ENCODE results near the gene FSTL4.
A peak's percentile ranks its signal among the peaks of the same experiment; 100 is the strongest.

Gene FSTL4

DNA sequence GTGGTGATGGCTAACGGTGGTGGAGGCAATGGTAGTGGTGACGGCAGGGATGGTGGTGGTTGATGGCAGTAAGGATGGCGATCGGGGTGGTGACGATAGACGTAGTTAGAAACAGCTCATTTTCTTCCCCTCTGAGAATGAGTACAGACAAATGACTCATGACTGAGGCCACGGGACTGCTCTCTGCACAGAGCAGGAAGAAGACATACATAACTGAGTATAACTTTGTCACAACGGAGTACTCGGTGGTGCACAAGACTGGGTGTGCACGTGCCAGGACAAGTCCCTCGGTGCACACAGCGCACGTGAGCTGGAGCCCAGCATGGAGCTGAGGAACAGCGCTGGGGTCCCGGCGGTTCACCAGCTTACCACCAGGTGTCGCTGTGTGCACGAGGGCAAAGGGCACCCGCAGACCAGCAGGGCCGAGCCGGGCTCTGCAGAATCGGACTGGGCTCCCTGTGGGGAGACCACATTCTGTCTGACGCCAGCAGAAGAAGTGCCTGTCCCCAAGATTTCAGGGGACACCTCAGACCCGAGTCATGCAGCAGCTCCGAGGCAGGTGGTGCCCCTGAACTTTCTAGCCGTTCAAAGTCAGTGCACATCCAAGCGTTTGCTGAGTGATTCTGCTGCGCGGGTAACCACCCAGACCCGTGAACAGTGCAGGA is 188.6 kb downstream of the FSTL4 start:
- DNase-seq, result no peak

DNA sequence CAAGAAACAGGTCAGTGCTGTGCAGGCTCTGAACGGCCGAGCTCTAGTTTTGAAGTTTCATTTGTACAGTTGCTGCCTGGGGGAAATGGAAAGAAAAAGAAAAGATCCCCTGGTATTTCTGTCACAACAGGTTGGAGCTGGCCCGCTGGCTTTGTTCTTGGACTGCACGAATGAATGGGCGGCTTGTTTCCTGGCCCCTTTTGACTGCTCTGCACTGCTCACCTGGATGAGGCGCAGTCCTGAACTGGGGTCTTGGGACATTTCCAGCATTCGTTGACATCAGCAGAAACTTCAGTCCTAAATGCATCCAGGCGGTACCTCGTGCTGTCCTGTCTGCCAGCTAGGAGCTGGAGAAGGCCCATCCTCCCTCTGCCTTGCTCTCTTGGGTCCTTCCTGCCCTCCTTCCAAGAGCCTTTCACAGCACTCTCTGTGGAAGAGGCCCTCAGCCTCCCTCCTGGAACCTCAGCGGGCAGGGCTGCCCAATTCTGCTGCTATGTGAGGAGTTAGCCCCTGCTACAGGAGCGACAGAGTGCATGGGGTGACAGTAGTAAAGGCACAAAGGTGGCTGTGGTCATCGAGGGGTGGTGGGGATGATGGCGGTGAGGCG is 189.2 kb downstream of the FSTL4 start:
- no peak for DNase-seq

DNA sequence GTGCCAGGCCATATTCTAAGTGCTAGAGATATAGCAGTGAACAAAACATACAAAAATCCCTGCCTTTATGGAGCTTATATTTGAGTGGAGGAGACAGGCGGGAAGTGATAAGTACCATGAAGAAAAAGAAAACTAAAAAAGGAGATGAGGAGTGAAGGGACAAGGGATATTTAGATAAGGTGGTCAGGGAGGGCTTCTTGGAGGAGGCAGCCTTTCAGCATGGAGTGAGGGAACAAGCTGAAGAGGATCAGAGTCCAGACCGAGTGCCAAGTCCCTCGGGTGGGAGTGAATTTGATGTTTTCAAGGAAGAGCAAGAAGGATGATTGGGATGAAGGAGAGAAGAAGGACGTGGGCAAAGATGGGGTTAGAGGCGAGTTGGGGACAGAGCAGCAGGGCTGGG is 190.5 kb downstream of the FSTL4 start:
- no peak for DNase-seq

DNA sequence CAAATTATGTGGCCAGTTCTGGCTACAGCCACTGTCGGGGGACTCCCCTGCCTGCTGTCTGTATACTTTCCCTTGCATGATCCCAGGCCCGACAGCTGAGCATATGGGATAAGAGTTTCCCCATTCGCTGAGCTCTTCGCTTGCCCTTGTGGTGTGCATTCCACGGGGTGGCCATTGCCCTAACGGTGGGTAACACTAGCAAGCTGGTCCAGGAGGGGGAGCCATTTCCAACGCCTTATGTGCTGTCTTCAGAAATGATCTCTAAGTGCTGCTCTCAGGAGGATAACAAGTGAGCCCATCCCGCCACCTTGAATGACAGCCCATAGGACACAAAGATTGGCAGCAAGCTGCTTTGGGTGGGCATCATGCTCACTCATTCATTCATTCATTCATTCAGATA is 190.9 kb downstream of the FSTL4 start:
- no peak for DNase-seq

DNA sequence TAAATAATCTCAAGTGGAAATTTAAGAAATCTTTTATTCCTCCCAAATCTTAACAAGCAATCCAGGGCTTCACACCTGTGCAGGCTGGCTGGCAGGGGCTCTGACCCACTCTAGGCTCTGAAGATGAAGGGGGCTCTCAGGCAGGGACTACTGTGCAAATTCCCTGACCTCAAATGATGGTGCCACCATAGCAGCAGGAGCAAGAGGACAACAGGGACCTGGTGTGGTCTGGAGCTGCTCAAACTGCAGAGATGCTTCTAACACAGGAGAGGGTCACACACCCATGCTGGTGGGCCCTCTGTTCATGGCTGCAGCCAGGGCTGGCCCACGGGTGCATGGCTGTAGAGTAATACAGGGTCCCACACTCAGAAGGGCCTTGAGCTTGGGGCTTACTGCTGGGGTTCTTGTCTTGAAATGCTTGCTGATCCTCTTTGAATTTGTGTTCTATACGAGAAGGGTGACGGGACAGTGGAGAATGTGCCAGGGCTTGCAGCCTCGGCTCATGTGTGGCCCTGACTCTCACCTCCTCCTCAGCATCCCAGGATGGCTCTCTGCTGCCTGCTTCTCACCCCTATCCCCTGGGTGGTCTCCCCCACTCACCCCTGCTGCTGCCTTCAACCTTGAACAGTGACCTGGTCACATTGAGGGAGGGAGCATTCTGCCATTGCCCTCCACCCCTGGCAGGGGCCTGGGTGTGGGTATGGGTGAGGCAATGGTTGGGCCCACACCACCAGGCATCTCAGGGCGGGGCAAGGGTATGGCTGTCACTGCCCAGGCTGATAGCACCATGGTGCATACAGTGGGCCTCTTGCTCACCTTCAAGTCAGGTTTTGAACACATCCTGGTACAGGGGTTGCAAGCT is 191.7 kb downstream of the FSTL4 start:
- no peak for DNase-seq

DNA sequence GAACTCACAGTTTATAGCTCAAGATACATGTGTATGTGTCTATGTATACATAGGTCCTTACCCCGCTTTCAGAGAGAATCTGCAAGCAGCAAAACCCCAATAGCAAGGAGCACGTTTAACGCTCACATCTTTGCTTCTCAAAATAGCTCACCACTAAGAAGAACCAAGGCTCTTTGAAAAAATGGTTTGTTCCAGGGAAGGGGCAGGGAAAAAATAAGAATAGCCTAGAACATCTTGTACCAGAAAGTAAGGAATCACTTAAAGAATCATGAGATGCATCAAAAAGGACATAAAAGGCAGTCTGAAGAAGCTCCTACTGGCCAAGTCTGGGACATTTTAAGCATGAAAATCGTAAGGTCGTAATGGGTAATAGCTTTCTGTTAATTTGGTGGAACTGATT is 196.4 kb downstream of the FSTL4 start:
- DNase-seq, result no peak

DNA sequence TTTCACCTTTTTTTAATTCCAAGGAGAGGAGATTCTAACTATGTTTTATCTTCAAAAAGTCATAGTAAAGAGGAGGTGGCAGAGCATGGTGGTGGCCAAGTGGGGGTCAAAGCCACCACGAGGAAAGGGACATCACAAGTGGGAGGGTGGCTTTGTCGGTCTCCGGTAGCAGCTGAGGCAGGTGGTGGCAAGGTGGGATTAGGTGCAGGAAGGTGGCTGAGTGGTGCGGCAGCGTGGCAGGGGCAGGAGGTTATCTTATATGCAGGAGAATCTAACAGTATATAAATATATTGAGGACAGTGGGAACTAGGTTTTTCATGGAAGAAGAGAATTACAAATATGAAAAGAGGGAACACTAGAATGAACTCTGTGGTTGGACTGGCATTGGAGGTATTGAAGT is 196.8 kb downstream of the FSTL4 start:
- no peak for DNase-seq

DNA sequence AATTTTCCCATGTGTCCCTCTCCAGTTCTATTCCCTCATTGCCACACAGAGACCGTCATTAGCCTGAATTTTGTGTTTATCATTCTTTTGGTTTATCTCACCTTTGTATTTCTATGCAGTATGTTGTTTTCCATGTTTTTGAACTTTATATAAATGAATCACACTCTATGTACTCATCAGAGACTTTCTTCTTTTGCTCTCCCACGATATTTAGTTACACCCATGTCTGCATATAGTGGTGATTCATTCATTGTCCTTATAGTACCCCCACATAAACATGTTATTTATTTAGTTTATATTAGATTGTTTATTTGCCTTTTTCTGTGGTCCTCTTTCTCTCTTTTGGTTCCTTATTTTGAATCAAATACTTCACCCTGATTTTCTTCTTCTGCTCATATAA is 199.7 kb downstream of the FSTL4 start:
- DNase-seq, result no peak

DNA sequence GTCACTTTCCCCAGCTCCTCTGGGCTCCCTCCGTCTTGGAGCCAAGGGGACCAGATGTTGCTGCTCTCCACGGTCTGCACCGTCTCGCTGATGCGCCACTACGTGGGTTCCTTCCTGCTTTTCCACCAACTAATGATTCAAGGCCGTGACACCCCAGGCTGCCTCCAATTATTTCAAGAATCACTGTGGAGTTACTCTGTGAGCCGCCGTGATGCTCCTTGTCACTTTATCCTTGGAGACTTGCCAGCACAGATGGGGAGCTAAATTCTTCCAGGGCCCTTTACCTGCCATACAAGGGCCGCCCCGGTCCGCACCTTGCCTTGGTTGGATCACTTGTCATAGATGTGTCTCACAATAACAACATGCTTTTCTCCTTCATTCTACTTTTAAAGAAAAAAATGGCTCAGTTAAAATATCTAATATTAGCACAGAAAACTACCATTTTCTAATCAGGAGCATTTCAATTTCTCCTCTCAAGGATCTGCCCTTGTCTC is 202.0 kb downstream of the FSTL4 start:
- peak; percentile 10 for DNase-seq

DNA sequence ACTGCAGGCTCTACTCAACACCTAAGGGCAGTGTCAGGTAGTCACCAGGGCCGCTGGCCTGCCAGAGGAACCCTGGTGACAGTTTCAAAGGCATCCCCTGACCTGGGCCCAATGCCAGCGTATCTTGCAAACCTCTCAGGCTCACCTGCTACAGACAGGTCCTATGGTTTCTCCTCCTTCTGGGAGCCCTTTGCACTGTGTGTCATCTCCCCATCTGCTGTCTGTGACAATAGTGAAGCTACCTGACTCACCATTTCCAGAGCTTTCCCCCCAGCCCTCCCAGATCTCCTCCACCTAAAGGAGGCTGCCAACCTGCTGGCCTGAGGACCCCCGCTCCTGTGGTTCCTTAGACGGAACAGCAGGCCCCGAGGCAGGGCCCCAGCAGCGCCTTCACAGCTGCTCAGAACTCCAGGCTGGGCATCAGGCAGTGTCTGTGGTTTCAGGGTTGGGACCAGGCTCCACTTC is 203.1 kb downstream of the FSTL4 start:
- no peak for DNase-seq

DNA sequence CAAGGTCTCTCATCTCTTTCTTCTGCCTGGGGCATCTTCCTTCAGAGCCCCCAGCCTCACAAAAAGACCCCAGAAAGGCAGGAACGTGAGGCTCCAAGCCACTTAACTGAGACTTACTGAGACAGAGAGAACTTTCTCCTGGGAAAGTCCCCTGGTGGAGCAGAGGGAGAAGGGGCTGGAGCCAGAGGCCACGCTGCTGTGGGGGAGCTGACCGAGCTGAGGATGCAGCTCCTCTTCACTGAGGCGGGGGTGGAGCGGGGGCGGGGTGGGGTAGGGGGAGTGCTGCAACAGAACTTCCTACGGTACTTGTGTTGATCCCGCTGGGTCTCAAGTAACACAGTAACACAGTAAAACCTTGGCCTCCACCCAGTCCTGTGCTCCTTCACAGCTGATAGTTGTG is 204.0 kb downstream of the FSTL4 start:
- no peak for DNase-seq

DNA sequence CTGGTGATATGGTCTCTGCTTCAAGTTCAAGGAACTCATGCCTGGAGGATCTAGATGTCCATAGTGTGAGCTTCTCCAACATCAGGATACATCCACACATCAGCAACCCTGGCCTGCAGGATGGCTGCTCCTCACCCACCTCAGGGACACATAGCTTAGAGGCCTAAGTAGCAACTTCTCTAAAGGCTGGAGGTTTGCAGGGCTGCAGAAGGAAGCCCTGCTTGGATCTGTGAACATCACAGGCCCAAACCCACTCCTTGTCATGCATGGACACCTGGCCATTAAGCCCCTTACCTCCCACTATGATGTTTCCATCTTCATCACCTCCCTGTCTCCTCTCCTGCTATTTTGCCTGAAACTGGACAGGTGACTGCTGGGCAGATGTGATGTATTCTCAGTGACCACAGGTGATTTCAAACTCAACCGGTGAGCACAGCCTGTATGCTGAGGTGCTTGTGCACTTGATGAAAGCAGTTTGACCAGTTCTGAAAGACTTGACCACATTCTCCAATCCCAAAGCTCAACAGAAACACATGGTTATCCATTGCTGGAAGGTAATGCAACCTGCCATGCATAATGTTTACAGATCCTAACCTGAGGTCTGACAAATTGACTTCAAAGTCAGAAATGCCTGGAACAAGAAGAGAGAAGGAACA is 205.2 kb downstream of the FSTL4 start:
- DNase-seq, result no peak

DNA sequence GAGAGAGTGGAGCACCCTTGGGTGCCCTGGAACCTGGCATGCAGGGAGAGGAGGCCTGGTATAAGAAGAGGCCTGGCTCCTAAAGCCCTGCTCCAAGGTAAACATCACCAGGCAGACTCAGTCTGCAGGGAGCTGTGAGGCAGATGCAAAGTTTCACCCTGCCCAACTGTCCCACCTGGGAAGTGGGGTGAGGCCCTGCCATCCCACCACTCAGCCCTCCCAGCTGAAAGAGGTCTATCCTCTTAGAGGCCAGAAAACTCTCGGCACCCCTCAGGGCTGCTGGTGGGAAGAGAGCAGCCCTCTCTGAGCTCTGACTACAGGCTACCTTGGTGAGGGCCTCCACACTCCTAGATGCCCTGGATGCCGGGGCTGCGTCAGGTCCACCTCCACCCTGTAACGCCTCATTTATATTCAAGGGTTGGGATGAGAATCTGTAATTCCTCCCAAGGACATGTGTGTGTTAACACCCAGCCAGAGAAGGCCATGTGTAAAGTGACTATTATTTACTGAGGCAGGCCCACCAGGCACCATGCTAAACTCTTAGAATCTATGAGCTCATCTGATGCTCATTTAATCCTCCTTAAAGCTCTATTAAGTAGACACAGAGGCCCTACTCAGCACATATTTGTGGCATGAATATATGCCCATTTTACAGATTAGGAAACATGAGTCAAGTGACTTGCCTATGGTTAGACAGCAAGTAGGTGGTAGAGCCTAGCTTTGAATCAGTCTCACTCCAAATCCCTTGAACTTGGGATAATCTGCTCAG is 205.9 kb downstream of the FSTL4 start:
- DNase-seq, result no peak

DNA sequence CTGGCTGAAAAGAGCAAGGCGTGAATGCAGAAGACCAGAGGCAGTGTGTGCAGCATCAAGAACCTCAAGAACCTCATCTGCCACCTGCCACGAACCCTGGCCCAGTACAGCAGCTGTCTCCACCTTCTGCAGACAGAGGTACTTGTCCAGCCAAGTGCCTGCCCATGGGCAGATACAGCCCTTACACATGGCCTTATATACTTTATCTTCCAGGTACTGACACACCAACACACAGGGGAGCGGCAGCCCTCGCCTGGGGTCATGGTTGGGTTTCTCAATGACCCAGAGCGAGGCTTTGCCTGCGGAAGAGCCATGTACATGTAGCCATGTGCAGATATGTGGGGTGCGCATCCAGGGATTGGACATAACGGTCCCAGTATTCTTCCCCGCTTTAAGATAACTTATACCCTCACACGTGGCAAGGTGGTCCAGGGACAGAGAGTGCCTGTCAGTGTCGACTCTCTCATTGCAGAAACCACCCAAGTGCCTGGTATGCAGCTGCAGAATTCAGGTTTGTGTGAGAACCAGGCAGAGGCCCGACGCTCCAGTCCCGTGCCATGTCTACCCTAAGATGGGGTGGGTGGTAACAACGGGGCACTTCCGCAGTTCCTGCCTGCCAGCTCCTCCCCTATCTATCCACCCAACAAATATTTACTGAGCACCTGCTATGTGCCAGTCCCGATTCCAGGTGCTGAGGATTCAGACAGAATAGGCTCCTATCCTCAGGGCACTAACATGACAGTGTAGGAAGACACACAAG is 206.9 kb downstream of the FSTL4 start:
- DNase-seq, result no peak

DNA sequence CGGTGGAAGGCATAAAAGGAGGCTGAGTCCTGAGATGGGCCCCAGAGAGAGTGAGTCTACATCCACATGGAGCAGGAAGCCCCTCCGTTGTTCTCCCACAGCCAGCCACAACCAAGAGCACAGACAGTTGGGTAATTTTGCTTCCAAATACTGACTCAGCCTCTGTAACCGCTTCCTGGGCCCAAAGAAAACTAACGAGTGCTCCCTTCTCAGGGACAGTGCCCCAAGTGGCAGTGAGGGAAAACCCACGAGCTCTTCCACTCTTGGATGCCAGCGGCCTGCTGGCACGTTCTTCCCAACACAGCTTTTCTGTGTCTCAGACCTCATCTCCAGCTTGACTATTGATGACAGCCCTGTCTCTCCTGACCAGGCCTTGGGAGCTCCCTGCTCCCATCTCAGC is 207.6 kb downstream of the FSTL4 start:
- DNase-seq, result no peak

DNA sequence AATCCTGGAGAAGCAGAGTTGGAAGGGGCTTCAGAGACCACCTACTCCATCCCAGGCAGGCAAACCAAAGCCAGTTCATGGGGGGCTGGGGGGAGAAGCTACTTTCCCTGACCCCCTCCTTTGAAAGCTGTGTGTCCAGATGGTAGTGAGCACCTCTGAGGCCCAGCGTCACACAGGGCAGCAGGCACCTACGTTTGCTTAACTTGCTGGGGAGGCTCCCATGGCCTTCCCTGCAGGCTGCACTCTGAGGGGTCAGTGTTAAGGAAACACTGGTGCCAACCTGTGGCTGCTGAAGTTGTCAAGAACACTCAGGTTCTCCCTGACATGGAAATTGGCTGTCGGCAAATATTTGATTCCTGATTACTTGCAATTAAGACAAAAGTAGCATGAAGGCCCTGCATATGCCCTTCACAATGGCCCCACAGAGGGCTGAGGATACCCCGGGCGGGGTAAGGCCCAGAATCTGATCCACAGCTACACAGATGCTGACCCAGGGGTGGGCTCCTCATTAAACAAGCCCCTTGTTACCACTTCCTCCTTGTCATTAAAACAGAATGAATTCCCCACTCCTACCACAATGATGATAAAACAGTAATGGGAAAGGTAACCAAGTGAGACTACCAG is 208.5 kb downstream of the FSTL4 start:
- no peak for DNase-seq

DNA sequence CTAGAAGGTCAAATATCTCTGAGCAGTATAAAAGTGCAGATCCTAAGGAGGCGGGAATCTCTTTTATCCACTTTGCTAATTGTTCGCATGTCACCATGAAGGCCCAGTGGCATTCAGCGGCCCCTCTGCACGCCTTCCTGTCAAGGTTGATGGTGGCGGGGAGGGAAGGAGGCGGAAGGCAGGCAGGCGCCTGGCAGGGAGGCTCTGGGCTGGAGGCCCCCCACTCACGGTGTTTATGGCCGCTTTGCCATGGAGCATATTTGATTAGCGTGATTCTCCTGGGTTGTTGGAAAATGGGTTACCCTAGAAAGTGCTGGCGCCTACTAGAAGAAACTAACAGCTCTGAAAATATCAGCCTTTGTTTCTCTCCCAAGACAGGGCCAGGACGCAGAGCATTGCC is 209.6 kb downstream of the FSTL4 start:
- DNase-seq, result no peak

DNA sequence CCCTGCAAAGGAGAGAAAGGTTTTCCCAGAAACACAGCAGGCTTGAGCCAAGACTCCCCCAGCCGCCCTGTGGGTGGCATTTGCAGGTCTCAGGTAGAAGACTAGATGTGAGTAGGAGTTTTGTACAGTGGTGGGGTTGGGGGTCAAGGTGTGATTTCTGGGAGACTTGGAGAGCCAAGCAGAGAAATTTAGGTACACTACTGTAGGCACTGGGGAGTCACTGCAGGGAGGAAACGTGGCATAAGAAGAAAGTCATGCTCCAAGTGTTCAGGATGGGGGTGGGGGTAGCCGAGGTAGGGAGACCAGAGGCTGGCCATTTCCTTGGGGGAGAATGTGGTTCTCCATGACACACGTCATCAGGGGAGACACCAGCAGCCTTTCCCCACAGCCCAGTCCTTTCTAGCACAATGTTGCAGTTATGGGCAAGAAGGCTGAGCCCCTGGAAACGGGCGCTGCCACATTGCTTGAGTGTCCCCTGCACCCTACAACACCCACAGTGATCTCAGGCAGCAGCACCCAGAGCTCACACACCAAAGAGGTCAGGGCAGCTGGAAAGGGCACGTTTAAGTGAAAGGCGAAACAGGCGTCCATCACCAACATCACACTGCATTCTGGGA is 210.5 kb downstream of the FSTL4 start:
- no peak for DNase-seq

DNA sequence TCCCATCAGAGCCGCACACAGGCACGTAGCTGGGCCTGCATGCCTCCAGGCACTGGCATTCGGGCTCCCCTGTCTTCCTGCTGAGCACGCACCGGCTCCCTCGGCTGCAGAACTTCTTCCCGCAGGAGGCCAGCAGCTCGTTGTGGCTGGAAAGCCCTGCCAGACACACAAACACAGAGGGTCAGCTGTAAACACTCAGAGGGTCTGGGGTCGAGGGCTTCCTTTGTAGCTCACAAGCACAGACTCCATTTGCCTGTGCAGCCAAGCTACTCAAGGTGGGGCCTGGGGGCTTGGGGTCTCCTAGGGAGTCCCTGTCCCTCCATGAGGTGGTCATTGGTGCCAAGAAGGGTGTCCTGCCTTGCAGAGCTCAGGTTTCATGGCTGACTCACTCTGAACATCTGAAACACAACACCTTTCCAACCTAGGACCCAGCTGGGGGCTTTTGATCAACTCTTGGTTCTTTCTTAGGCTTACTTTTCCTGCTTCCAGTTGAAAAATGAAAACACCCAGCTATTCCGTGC is 211.4 kb downstream of the FSTL4 start:
- DNase-seq, result no peak

DNA sequence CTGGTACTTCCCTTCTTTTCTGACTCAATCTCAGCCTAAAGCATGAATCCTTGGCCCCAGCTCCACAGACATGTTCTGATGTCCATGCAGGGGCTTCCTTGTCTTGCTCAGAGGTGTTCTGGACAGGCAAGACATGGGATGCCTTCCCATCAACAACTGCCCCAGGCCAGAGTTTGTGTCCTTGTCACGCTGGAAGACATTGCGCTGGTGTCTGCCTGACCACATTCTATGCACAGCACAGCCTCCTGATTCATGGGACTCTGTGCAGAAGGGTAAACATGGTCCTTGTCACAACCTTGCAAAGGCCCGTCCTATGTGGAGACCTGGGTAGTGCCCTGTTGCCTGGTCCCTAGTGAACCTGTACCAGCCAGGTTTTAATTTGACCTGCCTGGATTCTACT is 212.2 kb downstream of the FSTL4 start:
- no peak for DNase-seq

All from NCI-H2171 (cell line).